ENCODE data around the gene KIF4B. TPM values are rescaled to one million over a fixed set of nuclear protein-coding genes. Genes with fewer than 3 reads are reported as not detected.

The KIF4B gene
- total and polyA plus RNA-seq, 2 donors (not counting 3 experiments of a cell fraction or from before 2014, with no cell fraction given): 0.44 TPM; not detected in 1

GRCh38 chr5:154995679-154996078 is 17.9 kb upstream of the KIF4B start:
- dilution Hi-C loops (cut with MboI; ENCODE audit: extremely low pct_ligation_motif_present, low sequenced_read_pairs): no loop called here
- Histone ChIP-seq H3K36me3 (ENCODE audit: control insufficient read depth in 2 of 2, extremely low read depth in 1 of 2, insufficient read depth in 2 of 2, low read length in 2 of 2) (no peaks in the 10 kb centered on the region), H2AFZ (ENCODE audit: low read depth, low read length) (no peak overlapping the region), H3K9me1 (replicated peaks; ENCODE audit: control insufficient read depth, extremely low read depth, insufficient read depth, low read length) (no peaks in the 10 kb centered on the region), H3K27ac (ENCODE audit: insufficient read depth, low read depth, low read length) (no peak overlapping the region), H3K4me3 (replicated peaks in 1 of 3; ENCODE audit: insufficient read depth in 1 of 3, low read depth in 1 of 3, low read length in 3 of 3) (no peak overlapping the region), H4K20me1 (replicated peaks; ENCODE audit: control insufficient read depth, extremely low read depth, insufficient read depth, low read length) (no peaks in the 10 kb centered on the region), H3K4me1 (ENCODE audit: control insufficient read depth, extremely low read depth, insufficient read depth, low read length) (peaks cover 15% of the 10 kb centered on the region), H3K9me3 (replicated peaks; ENCODE audit: control insufficient read depth, insufficient read depth, low read length) (no peaks in the 10 kb centered on the region), H3K9ac (replicated peaks; ENCODE audit: extremely low read depth, insufficient read depth, low read length) (no peak overlapping the region), H3K79me2 (ENCODE audit: control insufficient read depth, insufficient read depth, low read length) (no peaks in the 10 kb centered on the region), H3K27me3 (ENCODE audit: control insufficient read depth in 2 of 2, insufficient read depth in 2 of 2, low read length in 2 of 2) (no peaks in the 10 kb centered on the region), H3K4me2 (ENCODE audit: insufficient read depth, low read length) (no peak overlapping the region)
- CTCF ChIA-PET: interaction anchor here (0.7 to 3.8 kb wide), 9 partner anchors 7 to 51 kb away, joined by 3 to 48 read pairs (median 3); no protein-coding TSS in a partner anchor
- POLR2A ChIA-PET: no interaction called here
- intact Hi-C loops (cut with micrococcal nuclease): loop anchor here (1.0 to 5.0 kb wide), 4 partner anchors 23 to 708 kb away; no protein-coding TSS in a partner anchor
- BruUV-seq (replicated peaks): no TSS peak
- FAIRE-seq (peak; percentile 12), DNase-seq (ENCODE audit: low read depth, low spot score) (peak; percentile 39)
- no peak for TF ChIP-seq GATA2 (IDR thresholded peaks at IDR 0.05; ENCODE audit: insufficient read depth, insufficient read length, low read depth, low read length)
- TF ChIP-seq, protein P1, sequence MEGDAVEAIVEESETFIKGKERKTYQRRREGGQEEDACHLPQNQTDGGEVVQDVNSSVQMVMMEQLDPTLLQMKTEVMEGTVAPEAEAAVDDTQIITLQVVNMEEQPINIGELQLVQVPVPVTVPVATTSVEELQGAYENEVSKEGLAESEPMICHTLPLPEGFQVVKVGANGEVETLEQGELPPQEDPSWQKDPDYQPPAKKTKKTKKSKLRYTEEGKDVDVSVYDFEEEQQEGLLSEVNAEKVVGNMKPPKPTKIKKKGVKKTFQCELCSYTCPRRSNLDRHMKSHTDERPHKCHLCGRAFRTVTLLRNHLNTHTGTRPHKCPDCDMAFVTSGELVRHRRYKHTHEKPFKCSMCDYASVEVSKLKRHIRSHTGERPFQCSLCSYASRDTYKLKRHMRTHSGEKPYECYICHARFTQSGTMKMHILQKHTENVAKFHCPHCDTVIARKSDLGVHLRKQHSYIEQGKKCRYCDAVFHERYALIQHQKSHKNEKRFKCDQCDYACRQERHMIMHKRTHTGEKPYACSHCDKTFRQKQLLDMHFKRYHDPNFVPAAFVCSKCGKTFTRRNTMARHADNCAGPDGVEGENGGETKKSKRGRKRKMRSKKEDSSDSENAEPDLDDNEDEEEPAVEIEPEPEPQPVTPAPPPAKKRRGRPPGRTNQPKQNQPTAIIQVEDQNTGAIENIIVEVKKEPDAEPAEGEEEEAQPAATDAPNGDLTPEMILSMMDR (IDR thresholded peaks at IDR 0.05; ENCODE audit: extremely low read depth in 1 of 2, insufficient read depth in 1 of 2, low read depth in 1 of 2, low read length in 2 of 2): peak; percentile 16 to 36
- TF ChIP-seq JUN (IDR thresholded peaks at IDR 0.05; ENCODE audit: borderline replicate concordance, insufficient read depth, insufficient read length, low read depth): no peak

- intact Hi-C loops (cut with micrococcal nuclease): loop anchor here (1.0 to 5.0 kb wide), 6 partner anchors 31 to 710 kb away; partner anchors contain the start of gene CNOT8
- DNase-seq (ENCODE audit: low read depth, low spot score): peak; percentile 89
- TF ChIP-seq, protein P1 (IDR thresholded peaks at IDR 0.05; ENCODE audit: extremely low read depth in 1 of 2, insufficient read depth in 1 of 2, low read depth in 1 of 2, low read length in 2 of 2): no peak
- TF ChIP-seq POLR2AphosphoS5 (IDR thresholded peaks at IDR 0.05; ENCODE audit: insufficient read depth, low read depth, low read length): peak; percentile 74
- peak; percentile 91 for TF ChIP-seq FOS (IDR thresholded peaks at IDR 0.05; ENCODE audit: borderline replicate concordance, insufficient read depth, low read length)
- no peak for TF ChIP-seq EZH2 (IDR thresholded peaks at IDR 0.05; ENCODE audit: borderline replicate concordance, low read depth, low read length, severe bottlenecking)
- no peak for TF ChIP-seq MYC (IDR thresholded peaks at IDR 0.05; ENCODE audit: low read depth, low read length)
- TF ChIP-seq, protein P2, sequence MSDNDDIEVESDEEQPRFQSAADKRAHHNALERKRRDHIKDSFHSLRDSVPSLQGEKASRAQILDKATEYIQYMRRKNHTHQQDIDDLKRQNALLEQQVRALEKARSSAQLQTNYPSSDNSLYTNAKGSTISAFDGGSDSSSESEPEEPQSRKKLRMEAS (IDR thresholded peaks at IDR 0.05; ENCODE audit: insufficient read depth, insufficient read length): no peak
- TF ChIP-seq GATA2 (IDR thresholded peaks at IDR 0.05; ENCODE audit: insufficient read depth, insufficient read length, low read depth, low read length): peak; percentile 97
- TF ChIP-seq POLR2A (IDR thresholded peaks at IDR 0.05; ENCODE audit: low read depth, low read length): peak; percentile 68
- peak; percentile 93 for TF ChIP-seq JUN (IDR thresholded peaks at IDR 0.05; ENCODE audit: borderline replicate concordance, insufficient read depth, insufficient read length, low read depth)
Measured at GRCh38 chr5:154997746-154998145, 15.8 kb upstream of the KIF4B start.

More at GRCh38 chr5:154997746-154998145, 15.8 kb upstream of the KIF4B start:
- Histone ChIP-seq H3K27ac (ENCODE audit: insufficient read depth, low read depth, low read length) (peak overlapping the region; percentile 89), H3K27me3 (ENCODE audit: control insufficient read depth in 2 of 2, insufficient read depth in 2 of 2, low read length in 2 of 2) (no peaks in the 10 kb centered on the region), H3K79me2 (ENCODE audit: control insufficient read depth, insufficient read depth, low read length) (no peaks in the 10 kb centered on the region), H4K20me1 (replicated peaks; ENCODE audit: control insufficient read depth, extremely low read depth, insufficient read depth, low read length) (no peaks in the 10 kb centered on the region), H2AFZ (ENCODE audit: low read depth, low read length) (peak overlapping the region; percentile 18), H3K4me2 (ENCODE audit: insufficient read depth, low read length) (peak overlapping the region; percentile 60), H3K36me3 (ENCODE audit: control insufficient read depth in 2 of 2, extremely low read depth in 1 of 2, insufficient read depth in 2 of 2, low read length in 2 of 2) (no peaks in the 10 kb centered on the region), H3K9ac (replicated peaks; ENCODE audit: extremely low read depth, insufficient read depth, low read length) (peak overlapping the region; percentile 50), H3K4me3 (replicated peaks in 1 of 3; ENCODE audit: insufficient read depth in 1 of 3, low read depth in 1 of 3, low read length in 3 of 3) (no peak overlapping the region), H3K9me3 (replicated peaks; ENCODE audit: control insufficient read depth, insufficient read depth, low read length) (no peaks in the 10 kb centered on the region), H3K4me1 (ENCODE audit: control insufficient read depth, extremely low read depth, insufficient read depth, low read length) (peaks cover 15% of the 10 kb centered on the region), H3K9me1 (replicated peaks; ENCODE audit: control insufficient read depth, extremely low read depth, insufficient read depth, low read length) (no peaks in the 10 kb centered on the region)
- dilution Hi-C loops (cut with MboI; ENCODE audit: extremely low pct_ligation_motif_present, low sequenced_read_pairs): no loop called here
- no TSS peak for BruUV-seq (replicated peaks)
- ChIA-PET POLR2A (no interaction called here), CTCF (interaction anchor here (1.0 to 3.8 kb wide), 7 partner anchors 8 to 52 kb away, joined by 3 to 48 read pairs (median 5); no protein-coding TSS in a partner anchor)
- peak; percentile 82 for FAIRE-seq
